Measurements from ENCODE around the gene IL6ST. TPM values are rescaled to one million over a fixed set of nuclear protein-coding genes. Genes with fewer than 3 reads are reported as not detected.
A peak's percentile ranks its signal among the peaks of the same experiment; 100 is the strongest.

The IL6ST gene
- total and polyA plus RNA-seq, 10 of the 15 experiments (the other 5 are each of a cell fraction or from before 2014, with no cell fraction given) = 1.5 to 139 (median 13.0) TPM

DNA sequence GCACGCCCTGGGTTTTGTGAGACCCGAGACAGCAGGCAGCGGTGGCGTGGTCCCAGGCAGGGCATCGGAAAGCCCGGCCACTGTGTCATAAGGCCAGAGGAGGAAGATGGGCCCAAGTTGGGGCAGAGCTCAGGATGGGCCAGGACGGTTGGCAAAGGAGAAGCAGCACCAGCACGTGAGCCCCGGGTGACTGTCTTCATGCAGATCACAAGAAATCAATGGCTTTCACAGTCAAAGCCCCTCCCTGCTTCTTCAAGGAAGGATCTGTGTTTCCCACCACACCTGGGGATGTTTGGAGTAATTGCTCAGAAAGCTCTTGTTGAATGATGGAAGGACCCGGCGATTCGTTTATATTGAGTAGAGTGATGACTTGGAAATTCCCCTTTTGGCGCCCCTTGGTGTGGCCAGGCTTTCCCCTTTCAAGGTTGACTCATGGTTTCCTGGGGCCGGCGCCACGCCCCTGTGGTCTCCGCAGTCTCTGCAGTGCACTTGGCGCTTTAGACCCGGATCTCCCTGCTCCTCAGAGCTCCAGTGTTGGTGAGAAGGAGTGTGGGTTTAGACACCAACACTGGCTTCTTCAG, 91.6 kb downstream of the IL6ST start (continued):
- TF ChIP-seq, protein P1, sequence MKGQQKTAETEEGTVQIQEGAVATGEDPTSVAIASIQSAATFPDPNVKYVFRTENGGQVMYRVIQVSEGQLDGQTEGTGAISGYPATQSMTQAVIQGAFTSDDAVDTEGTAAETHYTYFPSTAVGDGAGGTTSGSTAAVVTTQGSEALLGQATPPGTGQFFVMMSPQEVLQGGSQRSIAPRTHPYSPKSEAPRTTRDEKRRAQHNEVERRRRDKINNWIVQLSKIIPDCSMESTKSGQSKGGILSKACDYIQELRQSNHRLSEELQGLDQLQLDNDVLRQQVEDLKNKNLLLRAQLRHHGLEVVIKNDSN (IDR thresholded peaks at IDR 0.05; ENCODE audit: borderline replicate concordance, extremely low read length, insufficient read depth, low read depth, low read length) = no peak
- TF ChIP-seq TBL1XR1 (IDR thresholded peaks at IDR 0.05; ENCODE audit: low read depth, low read length) = 0 out of 2 replicates have a peak, but pooled peaks have one; percentile 15
- TF ChIP-seq PML (IDR thresholded peaks at IDR 0.05; ENCODE audit: low read length) = no peak
- TF ChIP-seq POLR2A (IDR thresholded peaks at IDR 0.05; ENCODE audit: low read depth, low read length) = no peak
- TF ChIP-seq RBBP5 (conservative IDR thresholded peaks at IDR 0.05) = no peak
- no peak for TF ChIP-seq MYB (IDR thresholded peaks at IDR 0.05; ENCODE audit: borderline replicate concordance, low read depth, low read length)
- TF ChIP-seq, protein P2, sequence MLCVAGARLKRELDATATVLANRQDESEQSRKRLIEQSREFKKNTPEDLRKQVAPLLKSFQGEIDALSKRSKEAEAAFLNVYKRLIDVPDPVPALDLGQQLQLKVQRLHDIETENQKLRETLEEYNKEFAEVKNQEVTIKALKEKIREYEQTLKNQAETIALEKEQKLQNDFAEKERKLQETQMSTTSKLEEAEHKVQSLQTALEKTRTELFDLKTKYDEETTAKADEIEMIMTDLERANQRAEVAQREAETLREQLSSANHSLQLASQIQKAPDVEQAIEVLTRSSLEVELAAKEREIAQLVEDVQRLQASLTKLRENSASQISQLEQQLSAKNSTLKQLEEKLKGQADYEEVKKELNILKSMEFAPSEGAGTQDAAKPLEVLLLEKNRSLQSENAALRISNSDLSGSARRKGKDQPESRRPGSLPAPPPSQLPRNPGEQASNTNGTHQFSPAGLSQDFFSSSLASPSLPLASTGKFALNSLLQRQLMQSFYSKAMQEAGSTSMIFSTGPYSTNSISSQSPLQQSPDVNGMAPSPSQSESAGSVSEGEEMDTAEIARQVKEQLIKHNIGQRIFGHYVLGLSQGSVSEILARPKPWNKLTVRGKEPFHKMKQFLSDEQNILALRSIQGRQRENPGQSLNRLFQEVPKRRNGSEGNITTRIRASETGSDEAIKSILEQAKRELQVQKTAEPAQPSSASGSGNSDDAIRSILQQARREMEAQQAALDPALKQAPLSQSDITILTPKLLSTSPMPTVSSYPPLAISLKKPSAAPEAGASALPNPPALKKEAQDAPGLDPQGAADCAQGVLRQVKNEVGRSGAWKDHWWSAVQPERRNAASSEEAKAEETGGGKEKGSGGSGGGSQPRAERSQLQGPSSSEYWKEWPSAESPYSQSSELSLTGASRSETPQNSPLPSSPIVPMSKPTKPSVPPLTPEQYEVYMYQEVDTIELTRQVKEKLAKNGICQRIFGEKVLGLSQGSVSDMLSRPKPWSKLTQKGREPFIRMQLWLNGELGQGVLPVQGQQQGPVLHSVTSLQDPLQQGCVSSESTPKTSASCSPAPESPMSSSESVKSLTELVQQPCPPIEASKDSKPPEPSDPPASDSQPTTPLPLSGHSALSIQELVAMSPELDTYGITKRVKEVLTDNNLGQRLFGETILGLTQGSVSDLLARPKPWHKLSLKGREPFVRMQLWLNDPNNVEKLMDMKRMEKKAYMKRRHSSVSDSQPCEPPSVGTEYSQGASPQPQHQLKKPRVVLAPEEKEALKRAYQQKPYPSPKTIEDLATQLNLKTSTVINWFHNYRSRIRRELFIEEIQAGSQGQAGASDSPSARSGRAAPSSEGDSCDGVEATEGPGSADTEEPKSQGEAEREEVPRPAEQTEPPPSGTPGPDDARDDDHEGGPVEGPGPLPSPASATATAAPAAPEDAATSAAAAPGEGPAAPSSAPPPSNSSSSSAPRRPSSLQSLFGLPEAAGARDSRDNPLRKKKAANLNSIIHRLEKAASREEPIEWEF (IDR thresholded peaks at IDR 0.05; ENCODE audit: insufficient replicate concordance, low read depth, low read length) = no peak
- TF ChIP-seq BCLAF1 (IDR thresholded peaks at IDR 0.05) = no peak
- peak; percentile 5; the same call in 1 of the 2 replicates for TF ChIP-seq YY1 (IDR thresholded peaks at IDR 0.05; ENCODE audit: low read depth, low read length)
- TF ChIP-seq, protein P3, sequence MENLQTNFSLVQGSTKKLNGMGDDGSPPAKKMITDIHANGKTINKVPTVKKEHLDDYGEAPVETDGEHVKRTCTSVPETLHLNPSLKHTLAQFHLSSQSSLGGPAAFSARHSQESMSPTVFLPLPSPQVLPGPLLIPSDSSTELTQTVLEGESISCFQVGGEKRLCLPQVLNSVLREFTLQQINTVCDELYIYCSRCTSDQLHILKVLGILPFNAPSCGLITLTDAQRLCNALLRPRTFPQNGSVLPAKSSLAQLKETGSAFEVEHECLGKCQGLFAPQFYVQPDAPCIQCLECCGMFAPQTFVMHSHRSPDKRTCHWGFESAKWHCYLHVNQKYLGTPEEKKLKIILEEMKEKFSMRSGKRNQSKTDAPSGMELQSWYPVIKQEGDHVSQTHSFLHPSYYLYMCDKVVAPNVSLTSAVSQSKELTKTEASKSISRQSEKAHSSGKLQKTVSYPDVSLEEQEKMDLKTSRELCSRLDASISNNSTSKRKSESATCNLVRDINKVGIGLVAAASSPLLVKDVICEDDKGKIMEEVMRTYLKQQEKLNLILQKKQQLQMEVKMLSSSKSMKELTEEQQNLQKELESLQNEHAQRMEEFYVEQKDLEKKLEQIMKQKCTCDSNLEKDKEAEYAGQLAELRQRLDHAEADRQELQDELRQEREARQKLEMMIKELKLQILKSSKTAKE (IDR thresholded peaks at IDR 0.05; ENCODE audit: low read depth, poor library complexity, severe bottlenecking) = peak; percentile 61
- peak; percentile 60; the same call in 1 of the 2 replicates for TF ChIP-seq CREM (IDR thresholded peaks at IDR 0.05; ENCODE audit: low read depth)
- TF ChIP-seq EP300 (IDR thresholded peaks at IDR 0.05; ENCODE audit: borderline replicate concordance in 1 of 2, control insufficient read depth in 1 of 2, low read depth in 2 of 2, low read length in 2 of 2) = peak; percentile 62 to 69; a peak in 2 of 4 replicates
- TF ChIP-seq, protein P4, sequence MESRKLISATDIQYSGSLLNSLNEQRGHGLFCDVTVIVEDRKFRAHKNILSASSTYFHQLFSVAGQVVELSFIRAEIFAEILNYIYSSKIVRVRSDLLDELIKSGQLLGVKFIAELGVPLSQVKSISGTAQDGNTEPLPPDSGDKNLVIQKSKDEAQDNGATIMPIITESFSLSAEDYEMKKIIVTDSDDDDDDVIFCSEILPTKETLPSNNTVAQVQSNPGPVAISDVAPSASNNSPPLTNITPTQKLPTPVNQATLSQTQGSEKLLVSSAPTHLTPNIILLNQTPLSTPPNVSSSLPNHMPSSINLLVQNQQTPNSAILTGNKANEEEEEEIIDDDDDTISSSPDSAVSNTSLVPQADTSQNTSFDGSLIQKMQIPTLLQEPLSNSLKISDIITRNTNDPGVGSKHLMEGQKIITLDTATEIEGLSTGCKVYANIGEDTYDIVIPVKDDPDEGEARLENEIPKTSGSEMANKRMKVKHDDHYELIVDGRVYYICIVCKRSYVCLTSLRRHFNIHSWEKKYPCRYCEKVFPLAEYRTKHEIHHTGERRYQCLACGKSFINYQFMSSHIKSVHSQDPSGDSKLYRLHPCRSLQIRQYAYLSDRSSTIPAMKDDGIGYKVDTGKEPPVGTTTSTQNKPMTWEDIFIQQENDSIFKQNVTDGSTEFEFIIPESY (IDR thresholded peaks at IDR 0.05) = no peak
- no peak for TF ChIP-seq ZNF622 (IDR thresholded peaks at IDR 0.05)
